ENCODE data around the gene GSK3B. TPM values are rescaled to one million over a fixed set of nuclear protein-coding genes. Genes with fewer than 3 reads are reported as not detected.

The GSK3B gene
- total and polyA plus RNA-seq, 2 donors (not counting 3 experiments of a cell fraction or from before 2014, with no cell fraction given), result 22.1 to 50.1 TPM

DNA sequence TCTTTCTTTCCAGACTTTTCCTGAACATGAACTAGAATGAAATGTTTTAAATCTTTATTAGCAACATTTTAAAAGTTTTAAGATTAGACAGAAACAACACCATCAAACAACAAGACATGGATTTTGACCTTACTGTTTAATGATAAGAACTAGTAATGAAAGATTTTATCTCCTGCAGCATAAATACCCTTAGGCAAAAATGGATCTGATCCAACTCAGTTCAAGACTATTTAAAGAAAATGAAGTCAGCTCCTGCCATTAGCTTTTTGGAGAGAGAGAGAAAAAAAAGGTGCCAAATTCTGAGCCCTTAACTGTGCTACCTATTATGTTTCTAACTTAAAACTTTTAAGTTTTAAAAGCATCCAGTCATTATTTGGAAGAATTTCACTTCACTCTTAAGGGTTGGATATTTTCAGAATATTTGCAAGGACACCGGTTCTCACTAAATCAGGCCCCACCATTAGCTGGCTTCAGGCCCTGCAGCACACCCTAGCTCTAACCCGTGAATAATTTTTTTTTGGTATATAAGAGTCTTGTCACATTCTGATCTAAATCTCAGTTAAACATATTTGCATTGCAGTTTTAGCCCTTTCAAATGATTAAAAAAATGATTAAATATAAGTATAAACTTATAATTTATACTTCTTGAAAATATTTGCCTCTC, 252.3 kb downstream of the GSK3B start:
- DNase-seq (ENCODE audit: low read depth, low spot score) (no peak), FAIRE-seq (no peak)
- intact Hi-C loops (cut with micrococcal nuclease) (no loop called here), dilution Hi-C loops (cut with MboI; ENCODE audit: extremely low pct_ligation_motif_present, low sequenced_read_pairs) (no loop called here)
- Histone ChIP-seq H3K4me2 (ENCODE audit: insufficient read depth, low read length) (no peak overlapping the region), H3K36me3 (ENCODE audit: control insufficient read depth in 2 of 2, extremely low read depth in 1 of 2, insufficient read depth in 2 of 2, low read length in 2 of 2) (no peaks in the 10 kb centered on the region), H3K4me3 (replicated peaks in 1 of 3; ENCODE audit: insufficient read depth in 1 of 3, low read depth in 1 of 3, low read length in 3 of 3) (no peak overlapping the region), H3K9ac (replicated peaks; ENCODE audit: extremely low read depth, insufficient read depth, low read length) (no peak overlapping the region), H2AFZ (ENCODE audit: low read depth, low read length) (no peak overlapping the region), H3K27ac (ENCODE audit: insufficient read depth, low read depth, low read length) (no peak overlapping the region), H3K9me3 (replicated peaks; ENCODE audit: control insufficient read depth, insufficient read depth, low read length) (no peaks in the 10 kb centered on the region), H3K79me2 (ENCODE audit: control insufficient read depth, insufficient read depth, low read length) (no peaks in the 10 kb centered on the region), H3K9me1 (replicated peaks; ENCODE audit: control insufficient read depth, extremely low read depth, insufficient read depth, low read length) (peaks cover 2% of the 10 kb centered on the region), H3K4me1 (ENCODE audit: control insufficient read depth, extremely low read depth, insufficient read depth, low read length) (no peaks in the 10 kb centered on the region), H3K27me3 (ENCODE audit: control insufficient read depth in 2 of 2, insufficient read depth in 2 of 2, low read length in 2 of 2) (no peaks in the 10 kb centered on the region), H4K20me1 (replicated peaks; ENCODE audit: control insufficient read depth, extremely low read depth, insufficient read depth, low read length) (no peaks in the 10 kb centered on the region)
- ChIA-PET POLR2A (no interaction called here), CTCF (interaction anchor here (1.3 kb wide), 1 partner anchor 10 kb away, joined by 4 read pairs; no protein-coding TSS in a partner anchor)
- TF ChIP-seq POLR2A (IDR thresholded peaks at IDR 0.05; ENCODE audit: low read depth, low read length), result no peak
- no peak for TF ChIP-seq MYC (IDR thresholded peaks at IDR 0.05; ENCODE audit: low read depth, low read length)
- no peak for TF ChIP-seq JUN (IDR thresholded peaks at IDR 0.05; ENCODE audit: borderline replicate concordance, insufficient read depth, insufficient read length, low read depth)
- no peak for TF ChIP-seq EZH2 (IDR thresholded peaks at IDR 0.05; ENCODE audit: borderline replicate concordance, low read depth, low read length, severe bottlenecking)
- no peak for TF ChIP-seq GATA2 (IDR thresholded peaks at IDR 0.05; ENCODE audit: insufficient read depth, insufficient read length, low read depth, low read length)
- no peak for TF ChIP-seq FOS (IDR thresholded peaks at IDR 0.05; ENCODE audit: borderline replicate concordance, insufficient read depth, low read length)
- TF ChIP-seq, protein P1, sequence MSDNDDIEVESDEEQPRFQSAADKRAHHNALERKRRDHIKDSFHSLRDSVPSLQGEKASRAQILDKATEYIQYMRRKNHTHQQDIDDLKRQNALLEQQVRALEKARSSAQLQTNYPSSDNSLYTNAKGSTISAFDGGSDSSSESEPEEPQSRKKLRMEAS (IDR thresholded peaks at IDR 0.05; ENCODE audit: insufficient read depth, insufficient read length), result no peak
- no peak for TF ChIP-seq POLR2AphosphoS5 (IDR thresholded peaks at IDR 0.05; ENCODE audit: insufficient read depth, low read depth, low read length)
- TF ChIP-seq, protein P2, sequence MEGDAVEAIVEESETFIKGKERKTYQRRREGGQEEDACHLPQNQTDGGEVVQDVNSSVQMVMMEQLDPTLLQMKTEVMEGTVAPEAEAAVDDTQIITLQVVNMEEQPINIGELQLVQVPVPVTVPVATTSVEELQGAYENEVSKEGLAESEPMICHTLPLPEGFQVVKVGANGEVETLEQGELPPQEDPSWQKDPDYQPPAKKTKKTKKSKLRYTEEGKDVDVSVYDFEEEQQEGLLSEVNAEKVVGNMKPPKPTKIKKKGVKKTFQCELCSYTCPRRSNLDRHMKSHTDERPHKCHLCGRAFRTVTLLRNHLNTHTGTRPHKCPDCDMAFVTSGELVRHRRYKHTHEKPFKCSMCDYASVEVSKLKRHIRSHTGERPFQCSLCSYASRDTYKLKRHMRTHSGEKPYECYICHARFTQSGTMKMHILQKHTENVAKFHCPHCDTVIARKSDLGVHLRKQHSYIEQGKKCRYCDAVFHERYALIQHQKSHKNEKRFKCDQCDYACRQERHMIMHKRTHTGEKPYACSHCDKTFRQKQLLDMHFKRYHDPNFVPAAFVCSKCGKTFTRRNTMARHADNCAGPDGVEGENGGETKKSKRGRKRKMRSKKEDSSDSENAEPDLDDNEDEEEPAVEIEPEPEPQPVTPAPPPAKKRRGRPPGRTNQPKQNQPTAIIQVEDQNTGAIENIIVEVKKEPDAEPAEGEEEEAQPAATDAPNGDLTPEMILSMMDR (IDR thresholded peaks at IDR 0.05; ENCODE audit: extremely low read depth in 1 of 2, insufficient read depth in 1 of 2, low read depth in 1 of 2, low read length in 2 of 2), result no peak
- BruUV-seq (replicated peaks), result no TSS peak
